SK-N-SH (cell line): ENCODE data around the gene WASF3. TPM values are rescaled to one million over a fixed set of nuclear protein-coding genes. Genes with fewer than 3 reads are reported as not detected.

Experiments used
- CTCF ChIA-PET: fragments of 300-600, 350-600 bp; formaldehyde crosslinking; extraction: SDS; loops from one replicate; lab custom pipeline; 2021; lab: Yijun Ruan, JAX
- POLR2A ChIA-PET: fragments of 350-600 bp; sonication (Branson Sonifier 250); formaldehyde crosslinking; extraction: SDS; loops from one replicate; lab custom pipeline; 2020; ENCODE audit warnings: antibody characterized with exemption, inconsistent platforms; lab: Yijun Ruan, JAX
- DNase-seq: peaks from one replicate; pipeline ENCODE4 v3.0.0; 2012
- H2AFZ ChIP-seq: fragments of 200-600 bp; sonication (generic); 2 replicates; pipeline ENCODE4 v1.8.1; 2016; ENCODE audit warnings: antibody characterized with exemption, mild to moderate bottlenecking, low read depth
- H3F3A ChIP-seq: fragments of 200-600 bp; sonication (generic); replicated peaks from 2 replicates; pipeline ENCODE3; 2016; ENCODE audit warnings: antibody characterized with exemption, mild to moderate bottlenecking; ENCODE audit not compliant: insufficient read depth
- H3K27ac ChIP-seq, 2 experiments: fragments of 200-500 bp in 1 of 2; fragments of 200-600 bp in 1 of 2; sonication (Bioruptor generic) in 1 of 2; sonication (generic), shearing (Covaris generic) in 1 of 2; 2 replicates each; pipeline versions ENCODE4 v1.5.1 to v1.6.1; 2014 to 2016; ENCODE audit warnings: low read depth in 2 of 2, inconsistent platforms in 1 of 2, low read length in 1 of 2, mild to moderate bottlenecking in 1 of 2, mixed read lengths in 1 of 2
- H3K27me3 ChIP-seq: fragments of 200-600 bp; sonication (generic), shearing (Covaris generic); 2 replicates; pipeline ENCODE4 v1.6.1; 2016; ENCODE audit warnings: mixed run types; ENCODE audit not compliant: insufficient read depth
- H3K36me3 ChIP-seq, 2 experiments: fragments of 200-500 bp in 1 of 2; fragments of 200-600 bp in 1 of 2; sonication (Bioruptor generic) in 1 of 2; sonication (generic) in 1 of 2; replicated peaks in 1 of 2; 2 replicates each; pipeline versions ENCODE3 to v1.5.1; 2014 to 2016; ENCODE audit warnings: low read length in 1 of 2, mild to moderate bottlenecking in 1 of 2; ENCODE audit not compliant: insufficient read depth in 2 of 2, control insufficient read depth in 1 of 2
- H3K4me1 ChIP-seq, 2 experiments: fragments of 200-500 bp in 1 of 2; fragments of 200-600 bp in 1 of 2; sonication (Bioruptor generic) in 1 of 2; sonication (generic), shearing (Covaris generic) in 1 of 2; 2 replicates each; pipeline versions ENCODE4 v1.5.1 to v1.6.1; 2014 to 2016; ENCODE audit warnings: low read depth in 1 of 2, low read length in 1 of 2, mixed run types in 1 of 2; ENCODE audit not compliant: insufficient read depth in 2 of 2, control insufficient read depth in 1 of 2
- H3K4me2 ChIP-seq: fragments of 200-600 bp; sonication (generic), shearing (Covaris generic); 2 replicates; pipeline ENCODE4 v1.6.1; 2017; ENCODE audit warnings: mixed run types
- H3K4me3 ChIP-seq, 2 experiments: fragments of 200-500 bp in 1 of 2; fragments of 200-600 bp in 1 of 2; sonication (Bioruptor generic) in 1 of 2; sonication (generic), shearing (Covaris generic) in 1 of 2; 2 replicates each; pipeline versions ENCODE4 v1.5.1 to v1.8.1; 2014 to 2016; ENCODE audit warnings: low read depth in 2 of 2, inconsistent platforms in 1 of 2, low read length in 1 of 2, mild to moderate bottlenecking in 1 of 2, mixed read lengths in 1 of 2, moderate library complexity in 1 of 2
- H3K79me2 ChIP-seq: fragments of 200-600 bp; sonication (generic); 2 replicates; pipeline ENCODE4 v1.8.1; 2017; ENCODE audit warnings: mild to moderate bottlenecking; ENCODE audit not compliant: insufficient read depth
- H3K9ac ChIP-seq: fragments of 200-600 bp; sonication (generic); 2 replicates; pipeline ENCODE4 v1.6.1; 2017; ENCODE audit warnings: mixed run types
- H3K9me2 ChIP-seq: fragments of 200-600 bp; sonication (generic); 2 replicates; pipeline ENCODE4 v1.6.1; 2017; ENCODE audit warnings: mixed run types
- H3K9me3 ChIP-seq: fragments of 200-600 bp; sonication (generic); 2 replicates; pipeline ENCODE4 v1.6.1; 2017; ENCODE audit warnings: mixed run types, mild to moderate bottlenecking, moderate library complexity
- H4K20me1 ChIP-seq: fragments of 200-600 bp; sonication (generic); 2 replicates; pipeline ENCODE4 v1.6.1; 2017; ENCODE audit warnings: mild to moderate bottlenecking, mixed run types; ENCODE audit not compliant: insufficient read depth
- ELF1 ChIP-seq: IDR thresholded peaks from 2 replicates; pipeline ENCODE4 v1.4.0; 2012
- EP300 ChIP-seq, 2 experiments: IDR thresholded peaks; 2 replicates each; pipeline versions ENCODE4 v1.4.0 to v1.6.1; 2012; ENCODE audit warnings: borderline replicate concordance in 1 of 2, low read depth in 1 of 2, low read length in 1 of 2
- FOSL2 ChIP-seq: IDR thresholded peaks from 2 replicates; pipeline ENCODE4 v1.4.0; 2012; ENCODE audit warnings: low read depth, mild to moderate bottlenecking, moderate library complexity, borderline replicate concordance
- FOXJ3 ChIP-seq: sonication (generic); formaldehyde crosslinking; IDR thresholded peaks from 2 replicates; pipeline ENCODE4 v1.5.1; 2020; ENCODE audit warnings: mild to moderate bottlenecking, missing genetic modification reagents
- GABPA ChIP-seq: IDR thresholded peaks from 2 replicates; pipeline ENCODE4 v1.4.0; 2012; ENCODE audit warnings: low read depth, mild to moderate bottlenecking
- GATA2 ChIP-seq: sonication (generic); formaldehyde crosslinking; IDR thresholded peaks from 2 replicates; pipeline ENCODE4 v1.5.0; 2020; ENCODE audit warnings: mild to moderate bottlenecking, missing genetic modification reagents
- IRF3 ChIP-seq: fragments of 150-350 bp; IDR thresholded peaks from 2 replicates; pipeline ENCODE4 v1.6.1; 2016; ENCODE audit warnings: mild to moderate bottlenecking, low read depth, low read length
- JUND ChIP-seq: IDR thresholded peaks from 2 replicates; pipeline ENCODE4 v1.4.0; 2012
- NFIC ChIP-seq: IDR thresholded peaks from 2 replicates; pipeline ENCODE4 v1.4.0; 2012; ENCODE audit warnings: borderline replicate concordance
- NRF1 ChIP-seq: IDR thresholded peaks from 2 replicates; pipeline ENCODE4 v1.6.1; 2012; ENCODE audit warnings: low read depth, mild to moderate bottlenecking, low read length
- RAD21 ChIP-seq: IDR thresholded peaks from 2 replicates; pipeline ENCODE4 v1.6.1; 2012; ENCODE audit warnings: mild to moderate bottlenecking, low read length
- REST ChIP-seq: IDR thresholded peaks from 2 replicates; pipeline ENCODE4 v1.6.1; 2012; ENCODE audit warnings: mild to moderate bottlenecking, low read depth, low read length, moderate library complexity
- RFX5 ChIP-seq: IDR thresholded peaks from 2 replicates; pipeline ENCODE4 v1.6.1; 2012; ENCODE audit warnings: mild to moderate bottlenecking, improper control_type of control experiment, low read length
- RXRA ChIP-seq: IDR thresholded peaks from 2 replicates; pipeline ENCODE4 v1.4.0; 2012; ENCODE audit warnings: low read depth, mild to moderate bottlenecking, borderline replicate concordance
- SIN3A ChIP-seq: IDR thresholded peaks from 2 replicates; pipeline ENCODE4 v1.6.1; 2012; ENCODE audit warnings: low read depth, mild to moderate bottlenecking, low read length, moderate library complexity, borderline replicate concordance
- TAF1 ChIP-seq: IDR thresholded peaks from 2 replicates; pipeline ENCODE4 v1.6.1; 2012; ENCODE audit warnings: low read depth, mild to moderate bottlenecking, low read length, moderate library complexity, borderline replicate concordance
- TEAD4 ChIP-seq: IDR thresholded peaks from 2 replicates; pipeline ENCODE4 v1.4.0; 2012; ENCODE audit warnings: mild to moderate bottlenecking, borderline replicate concordance; ENCODE audit not compliant: insufficient read depth
- ZBTB33 ChIP-seq: IDR thresholded peaks from 2 replicates; pipeline ENCODE4 v1.4.0; 2012; ENCODE audit warnings: low read depth, borderline replicate concordance
- WGBS: methylation state at CpG from one replicate; pipeline ENCODE4 v1.1.6; 2017; ENCODE audit warnings: low lambda C conversion rate; 5-methylcytosine and 5-hydroxymethylcytosine counted together
- polyA plus RNA-seq, 3 experiments: library from polyadenylated mRNA; depleted of rRNA; stranded (reverse); fragments of >200 nt; gene quantifications; 2 replicates each; pipeline ENCODE4 v1.2.3, GENCODE V29; 2012
- TF ChIP-seq, protein P1 (sequence below): fragments of 150-350 bp; IDR thresholded peaks from 2 replicates; pipeline ENCODE4 v1.6.1; 2017; ENCODE audit warnings: antibody characterized with exemption, low read length, low read depth, borderline replicate concordance
- TF ChIP-seq, protein P2 (sequence below): IDR thresholded peaks from 2 replicates; pipeline ENCODE4 v1.4.0; 2012; ENCODE audit warnings: low read depth, borderline replicate concordance

WASF3 gene
- polyA plus RNA-seq, 1 of the 3 experiments (the other 2 are of a cell fraction): 10.4 TPM

- Histone ChIP-seq H4K20me1 (no peaks in the 10 kb centered on the region), H3K9me3 (no peaks in the 10 kb centered on the region), H3K27me3 (no peaks in the 10 kb centered on the region), H3K4me3 (no peak overlapping the region), H3K9ac (no peak overlapping the region), H3K36me3 (peaks cover 27 to 30% of the 10 kb centered on the region in 2 experiments), H2AFZ (no peak overlapping the region), H3K27ac (peak overlapping the region in 1 of 2 experiments; percentile 34; a peak in 1 of 4 replicates), H3K4me1 (0 out of 4 replicates have a peak, but pooled peaks cover 0 to 5% of the 10 kb centered on the region in 2 experiments), H3K79me2 (0 out of 2 replicates have a peak, but pooled peaks cover 4% of the 10 kb centered on the region), H3F3A (no peaks in the 10 kb centered on the region), H3K9me2 (no peaks in the 10 kb centered on the region), H3K4me2 (no peak overlapping the region)
- CTCF ChIA-PET: interaction anchor here (1.7 kb wide), 1 partner anchor 18 kb away, joined by 6 read pairs; no protein-coding TSS in a partner anchor
- DNase-seq: no peak
- POLR2A ChIA-PET: no interaction called here
- WGBS: 93% methylated on average over 7 of the region's 9 CpGs
- TF ChIP-seq RAD21 (no peak), GABPA (no peak), REST (no peak), NFIC (no peak), ELF1 (no peak), NRF1 (no peak), TEAD4 (no peak), RXRA (no peak), TAF1 (no peak), EP300 (IDR thresholded peaks at IDR 0.05; ENCODE audit: borderline replicate concordance in 1 of 2, low read depth in 1 of 2, low read length in 1 of 2) (no peak), SIN3A (no peak), GATA2 (CRISPR knock-in tag) (no peak), ZBTB33 (no peak), JUND (no peak), RFX5 (no peak), FOXJ3 (CRISPR knock-in tag) (no peak), FOSL2 (no peak), IRF3 (no peak)
- TF ChIP-seq, protein P1, sequence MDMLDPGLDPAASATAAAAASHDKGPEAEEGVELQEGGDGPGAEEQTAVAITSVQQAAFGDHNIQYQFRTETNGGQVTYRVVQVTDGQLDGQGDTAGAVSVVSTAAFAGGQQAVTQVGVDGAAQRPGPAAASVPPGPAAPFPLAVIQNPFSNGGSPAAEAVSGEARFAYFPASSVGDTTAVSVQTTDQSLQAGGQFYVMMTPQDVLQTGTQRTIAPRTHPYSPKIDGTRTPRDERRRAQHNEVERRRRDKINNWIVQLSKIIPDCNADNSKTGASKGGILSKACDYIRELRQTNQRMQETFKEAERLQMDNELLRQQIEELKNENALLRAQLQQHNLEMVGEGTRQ: no peak
- TF ChIP-seq, protein P2, sequence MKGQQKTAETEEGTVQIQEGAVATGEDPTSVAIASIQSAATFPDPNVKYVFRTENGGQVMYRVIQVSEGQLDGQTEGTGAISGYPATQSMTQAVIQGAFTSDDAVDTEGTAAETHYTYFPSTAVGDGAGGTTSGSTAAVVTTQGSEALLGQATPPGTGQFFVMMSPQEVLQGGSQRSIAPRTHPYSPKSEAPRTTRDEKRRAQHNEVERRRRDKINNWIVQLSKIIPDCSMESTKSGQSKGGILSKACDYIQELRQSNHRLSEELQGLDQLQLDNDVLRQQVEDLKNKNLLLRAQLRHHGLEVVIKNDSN: no peak
Measured at GRCh38 chr13:26680123-26680450, 122.6 kb downstream of the WASF3 start.
